ENCODE data around the gene BBX. TPM values are rescaled to one million over a fixed set of nuclear protein-coding genes. Genes with fewer than 3 reads are reported as not detected.

The BBX gene
- total RNA-seq, 4 donors from 2014 or later = 55.6 to 86.7 (median 73.0) TPM

DNA sequence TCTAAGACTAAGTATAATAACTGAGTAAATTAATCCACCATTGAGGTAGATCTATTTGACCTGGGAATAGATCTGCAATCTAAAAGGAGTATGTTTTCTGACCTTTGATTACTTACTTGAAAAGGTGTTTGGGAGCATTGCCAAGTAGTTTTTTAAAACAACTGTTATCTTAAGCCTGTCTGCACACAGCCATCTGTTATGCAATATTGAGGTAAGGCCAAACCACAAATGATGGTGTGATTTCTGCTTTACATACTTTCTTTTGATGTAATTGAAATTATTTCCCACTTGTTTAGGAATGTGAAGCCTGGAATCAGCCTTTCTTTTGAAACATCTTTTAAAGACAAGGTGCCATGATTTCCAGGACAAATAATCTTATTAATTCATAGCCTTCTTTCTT is 274.0 kb downstream of the BBX start:
- peaks cover 0 to 51% of the 10 kb centered on the region in 2 donors for H3K36me3 ChIP-seq
- ATAC-seq = no peak
- no peak overlapping the region for H3K27ac ChIP-seq
- no peaks in the 10 kb centered on the region for H3K27me3 ChIP-seq
- TF ChIP-seq POLR2AphosphoS5 (IDR thresholded peaks at IDR 0.05) (no peak), CTCF (IDR thresholded peaks at IDR 0.05) (no peak), POLR2A (IDR thresholded peaks at IDR 0.05) (no peak), EP300 (IDR thresholded peaks at IDR 0.05) (no peak)
- peaks cover 2 to 3% (median 3%) of the 10 kb centered on the region in 3 donors for H3K4me1 ChIP-seq
- H3K9me3 ChIP-seq = no peaks in the 10 kb centered on the region
- no peak overlapping the region for H3K4me3 ChIP-seq

- WGBS, 2 donors (ENCODE audit: low coverage in 1 of 2) = 91 to 100% methylated on average over 1 of the region's 1 CpG
- Histone ChIP-seq H3K27me3 (no peaks in the 10 kb centered on the region), H3K4me3 (no peak overlapping the region), H3K36me3 (peaks cover 5 to 51% of the 10 kb centered on the region in 2 donors), H3K4me1 (peaks cover 2 to 3% (median 3%) of the 10 kb centered on the region in 3 donors), H3K27ac (no peak overlapping the region), H3K9me3 (no peaks in the 10 kb centered on the region)
- ATAC-seq = no peak
- TF ChIP-seq EP300 (IDR thresholded peaks at IDR 0.05) = no peak
- TF ChIP-seq POLR2AphosphoS5 (IDR thresholded peaks at IDR 0.05) = no peak
- no peak for TF ChIP-seq CTCF (IDR thresholded peaks at IDR 0.05)
- no peak for TF ChIP-seq POLR2A (IDR thresholded peaks at IDR 0.05)
Observed at GRCh38 chr3:107797586-107797985, 274.8 kb downstream of the BBX start.

- no peak overlapping the region for H3K4me3 ChIP-seq
- no peak for TF ChIP-seq EP300 (IDR thresholded peaks at IDR 0.05)
- TF ChIP-seq POLR2AphosphoS5 (IDR thresholded peaks at IDR 0.05) = no peak
- no peak for TF ChIP-seq CTCF (IDR thresholded peaks at IDR 0.05)
- no peak for TF ChIP-seq POLR2A (IDR thresholded peaks at IDR 0.05)
- no peak overlapping the region for H3K27ac ChIP-seq
- 46 to 78% methylated on average over 1 to 2 of the region's 3 CpGs for WGBS, 2 donors (ENCODE audit: low coverage in 1 of 2)
- peaks cover 8 to 54% of the 10 kb centered on the region in 2 donors for H3K36me3 ChIP-seq
- ATAC-seq = no peak
- H3K4me1 ChIP-seq = peaks cover 2 to 3% (median 3%) of the 10 kb centered on the region in 3 donors
- no peaks in the 10 kb centered on the region for H3K27me3 ChIP-seq
- no peaks in the 10 kb centered on the region for H3K9me3 ChIP-seq
Observed at GRCh38 chr3:107798381-107798780, 275.6 kb downstream of the BBX start.

DNA sequence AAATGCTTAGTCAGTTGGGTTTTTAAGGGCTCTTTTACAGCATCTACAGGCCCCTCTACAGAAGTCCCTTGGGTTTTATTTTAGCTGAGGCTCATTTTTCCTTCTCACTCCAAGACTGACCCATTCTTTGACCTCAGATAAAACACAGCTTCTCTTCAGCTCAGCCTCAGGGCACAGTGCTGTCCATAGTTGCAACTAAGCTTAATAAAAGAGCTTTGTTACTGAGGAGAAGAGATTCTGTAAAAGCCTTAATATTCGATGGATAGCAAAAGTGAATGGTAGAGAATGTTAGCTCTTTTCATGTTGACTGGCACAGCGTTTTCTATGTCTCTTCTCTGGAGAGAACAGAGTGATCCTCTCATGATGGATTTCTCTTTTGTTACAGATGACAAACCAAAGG is 277.9 kb downstream of the BBX start:
- H3K27ac ChIP-seq = no peak overlapping the region
- ATAC-seq = no peak
- H3K4me3 ChIP-seq = no peak overlapping the region
- TF ChIP-seq EP300 (IDR thresholded peaks at IDR 0.05) (no peak), POLR2AphosphoS5 (IDR thresholded peaks at IDR 0.05) (no peak)
- H3K9me3 ChIP-seq = no peaks in the 10 kb centered on the region
- WGBS, 2 donors (ENCODE audit: low coverage in 1 of 2) = 81% methylated on average over 2 of the region's 2 CpGs; no CpG with 5 or more reads in 1 of the 2 donors
- H3K4me1 ChIP-seq = peaks cover 2 to 3% (median 3%) of the 10 kb centered on the region in 3 donors
- no peaks in the 10 kb centered on the region for H3K27me3 ChIP-seq
- H3K36me3 ChIP-seq = peaks cover 12 to 74% of the 10 kb centered on the region in 2 donors

DNA sequence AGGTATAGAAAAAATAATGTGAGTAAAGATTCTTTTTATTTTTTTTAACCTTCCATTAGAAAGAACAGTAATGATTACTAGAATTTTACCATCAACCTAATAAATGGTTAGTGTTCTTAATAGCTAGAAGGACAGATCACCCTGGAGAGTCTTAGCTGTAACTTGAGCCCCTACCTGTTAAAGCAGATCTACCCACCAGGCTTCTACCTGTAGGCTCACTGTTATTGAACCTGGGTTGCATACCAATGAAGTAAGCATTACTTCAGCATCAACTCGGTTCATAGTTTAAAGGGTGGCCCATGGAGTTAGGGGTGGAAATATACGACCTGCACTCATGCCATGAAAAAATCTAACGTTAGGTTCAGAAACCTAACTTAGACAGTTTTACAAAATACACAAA is 280.4 kb downstream of the BBX start:
- Histone ChIP-seq H3K4me1 (peaks cover 0 to 3% (median 0%) of the 10 kb centered on the region in 3 donors), H3K27me3 (no peaks in the 10 kb centered on the region), H3K36me3 (peaks cover 12 to 96% of the 10 kb centered on the region in 2 donors), H3K4me3 (no peak overlapping the region), H3K9me3 (no peaks in the 10 kb centered on the region), H3K27ac (no peak overlapping the region)
- WGBS, 2 donors (ENCODE audit: low coverage in 1 of 2) = 84 to 96% methylated on average over 3 of the region's 3 CpGs
- TF ChIP-seq CTCF (IDR thresholded peaks at IDR 0.05) (no peak), EP300 (IDR thresholded peaks at IDR 0.05) (no peak), POLR2A (IDR thresholded peaks at IDR 0.05) (no peak), POLR2AphosphoS5 (IDR thresholded peaks at IDR 0.05) (no peak)
- ATAC-seq = no peak

Data from gastroesophageal sphincter (tissue), 4 donors.